K562 (cell line): ENCODE data around the gene ARSA. TPM values are rescaled to one million over a fixed set of nuclear protein-coding genes. Genes with fewer than 3 reads are reported as not detected.

Source experiments
- NR1H2 ChIP-seq: sonication (generic); formaldehyde crosslinking; IDR thresholded peaks from 2 replicates; pipeline ENCODE4 v1.4.0; 2020; ENCODE audit warnings: mild to moderate bottlenecking, missing genetic modification reagents
- RNF219 ChIP-seq: fragments of 250-450 bp; sonication (Bioruptor Pico); IDR thresholded peaks from 2 replicates; pipeline ENCODE4 v1.5.0; 2022; ENCODE audit warnings: mild to moderate bottlenecking
- ZBTB40 ChIP-seq, 2 experiments: fragments of 450-650 bp in 1 of 2; sonication (generic) in 1 of 2; formaldehyde crosslinking in 1 of 2; IDR thresholded peaks; 2 replicates each; pipeline versions ENCODE4 v1.7.1 to v1.9.0; 2016 to 2022; ENCODE audit warnings: inconsistent platforms in 1 of 2, mild to moderate bottlenecking in 1 of 2, missing genetic modification reagents in 1 of 2
- polyA plus RNA-seq, 8 experiments: library from polyadenylated mRNA; depleted of rRNA in 4 of 8; stranded (reverse) in 5 of 8; unstranded in 3 of 8; fragments of >200 nt; fragmentation: Nextera tagmentation in 2 of 8; fragmentation: Illumina TruSeq in 1 of 8; extraction: Ambion mirVana in 2 of 8; extraction: Trizol in 1 of 8; gene quantifications; 2 replicates each; pipeline versions ENCODE4 v1.2.1 to v1.2.3, GENCODE V29; 2011 to 2014; ENCODE audit warnings: inconsistent platforms in 1 of 8, missing spikeins in 1 of 8
- total RNA-seq, 7 experiments: library from RNA; depleted of rRNA in 6 of 7; stranded (reverse); fragments of >200 nt in 6 of 7; fragmentation: Illumina TruSeq in 2 of 7; extraction: Trizol in 2 of 7; gene quantifications; 2 replicates each; pipeline versions ENCODE4 v1.2.1 to v1.2.3, GENCODE V29; 2011 to 2021; ENCODE audit warnings: low replicate concordance in 1 of 7

Gene ARSA
- total and polyA plus RNA-seq, 9 of the 15 experiments (the other 6 are each of a cell fraction or from before 2014, with no cell fraction given): 0.32 to 10.9 (median 1.8) TPM; not detected in 1

GRCh38 chr22:50585781-50586180 lies 42.2 kb downstream of the ARSA start (continued):
- TF ChIP-seq ZBTB40 (IDR thresholded peaks at IDR 0.05) (no peak), ZBTB40 (CRISPR knock-in tag; IDR thresholded peaks at IDR 0.05) (no peak), RNF219 (no peak), NR1H2 (CRISPR knock-in tag) (no peak)
